ENCODE data around the gene NFIB. TPM values are rescaled to one million over a fixed set of nuclear protein-coding genes. Genes with fewer than 3 reads are reported as not detected.

The NFIB gene
- polyA plus RNA-seq, 1 experiment: 0.47 TPM

GRCh38 chr9:14283276-14283675, 30.7 kb downstream of the NFIB start:
- TF ChIP-seq CTCF (IDR thresholded peaks at IDR 0.05; ENCODE audit: insufficient read depth, low read depth, low read length): no peak
- H3K36me3 ChIP-seq (ENCODE audit: control insufficient read depth, insufficient read depth, low read length): no peaks in the 10 kb centered on the region
- no peaks in the 10 kb centered on the region for H3K27me3 ChIP-seq (ENCODE audit: control insufficient read depth, insufficient read depth, low read length)
- ChIA-PET POLR2A (no interaction called here), CTCF (no interaction called here)
- H3K4me3 ChIP-seq (ENCODE audit: low read depth, low read length): no peak overlapping the region
- DNase-seq (ENCODE audit: low read depth): no peak

- CTCF ChIA-PET: no interaction called here
- DNase-seq (ENCODE audit: low read depth): no peak
- no peak for TF ChIP-seq CTCF (IDR thresholded peaks at IDR 0.05; ENCODE audit: insufficient read depth, low read depth, low read length)
- H3K27me3 ChIP-seq (ENCODE audit: control insufficient read depth, insufficient read depth, low read length): no peaks in the 10 kb centered on the region
- POLR2A ChIA-PET: no interaction called here
- H3K4me3 ChIP-seq (ENCODE audit: low read depth, low read length): no peak overlapping the region
- no peaks in the 10 kb centered on the region for H3K36me3 ChIP-seq (ENCODE audit: control insufficient read depth, insufficient read depth, low read length)
These were observed 32.1 kb downstream of the NFIB start for GRCh38 chr9:14281876-14282275.

GRCh38 chr9:14281136-14281795, 32.7 kb downstream of the NFIB start:
- DNase-seq (ENCODE audit: low read depth): no peak
- Histone ChIP-seq H3K27me3 (ENCODE audit: control insufficient read depth, insufficient read depth, low read length) (no peaks in the 10 kb centered on the region), H3K36me3 (ENCODE audit: control insufficient read depth, insufficient read depth, low read length) (no peaks in the 10 kb centered on the region), H3K4me3 (ENCODE audit: low read depth, low read length) (no peak overlapping the region)
- ChIA-PET POLR2A (no interaction called here), CTCF (no interaction called here)
- TF ChIP-seq CTCF (IDR thresholded peaks at IDR 0.05; ENCODE audit: insufficient read depth, low read depth, low read length): no peak

GRCh38 chr9:14279671-14280070, 34.3 kb downstream of the NFIB start:
- Histone ChIP-seq H3K27me3 (ENCODE audit: control insufficient read depth, insufficient read depth, low read length) (no peaks in the 10 kb centered on the region), H3K36me3 (ENCODE audit: control insufficient read depth, insufficient read depth, low read length) (no peaks in the 10 kb centered on the region), H3K4me3 (ENCODE audit: low read depth, low read length) (no peak overlapping the region)
- CTCF ChIA-PET: interaction anchor here (0.6 to 1.2 kb wide), 2 partner anchors 19 to 106 kb away, joined by 3 read pairs; no protein-coding TSS in a partner anchor
- no peak for DNase-seq (ENCODE audit: low read depth)
- TF ChIP-seq CTCF (IDR thresholded peaks at IDR 0.05; ENCODE audit: insufficient read depth, low read depth, low read length): no peak
- POLR2A ChIA-PET: no interaction called here

- TF ChIP-seq CTCF (IDR thresholded peaks at IDR 0.05; ENCODE audit: insufficient read depth, low read depth, low read length): no peak
- peak; percentile 9 for DNase-seq (ENCODE audit: low read depth)
- Histone ChIP-seq H3K4me3 (ENCODE audit: low read depth, low read length) (no peak overlapping the region), H3K27me3 (ENCODE audit: control insufficient read depth, insufficient read depth, low read length) (no peaks in the 10 kb centered on the region), H3K36me3 (ENCODE audit: control insufficient read depth, insufficient read depth, low read length) (no peaks in the 10 kb centered on the region)
- ChIA-PET CTCF (no interaction called here), POLR2A (no interaction called here)
These were observed 35.6 kb downstream of the NFIB start for GRCh38 chr9:14278291-14278721.

Data from BJ (cell line).